Natural killer cell (primary cell): Measurements from ENCODE around the gene FXYD3. TPM values are rescaled to one million over a fixed set of nuclear protein-coding genes. Genes with fewer than 3 reads are reported as not detected.
A peak's percentile ranks its signal among the peaks of the same experiment; 100 is the strongest.

Source experiments
- ATAC-seq, 3 donors: fragments of 150-1000 bp in 2 of 3; fragments of 200-7000 bp in 1 of 3; cut with Tn5 transposase; 1 replicate in 1 of 3; 2 replicates in 2 of 3; pipeline ENCODE4 v1.10.0; 2021; ENCODE audit warnings: mild to moderate bottlenecking in 2 of 3, moderate library complexity in 2 of 3
- DNase-seq, 2 donors: peaks; one replicate each; pipeline versions ENCODE4 v3.0.0 to v3.0.0-alpha.2; 2013 to 2021; ENCODE audit warnings: mixed read lengths in 1 of 2
- H3K27ac ChIP-seq: one replicate; pipeline ENCODE4 v1.5.1; 2013; ENCODE audit warnings: mild to moderate bottlenecking, low read length
- H3K27me3 ChIP-seq: one replicate; pipeline ENCODE4 v1.6.1; 2013; ENCODE audit warnings: low read length; ENCODE audit not compliant: control insufficient read depth, insufficient read depth
- H3K36me3 ChIP-seq: one replicate; pipeline ENCODE4 v1.6.1; 2013; ENCODE audit warnings: low read length; ENCODE audit not compliant: control insufficient read depth, insufficient read depth
- H3K4me1 ChIP-seq: one replicate; pipeline ENCODE4 v1.6.1; 2013; ENCODE audit warnings: low read length; ENCODE audit not compliant: control insufficient read depth, insufficient read depth
- H3K4me3 ChIP-seq: one replicate; pipeline ENCODE4 v1.5.1; 2013; ENCODE audit warnings: low read length
- H3K9me3 ChIP-seq: one replicate; pipeline ENCODE4 v1.6.1; 2013; ENCODE audit warnings: low read length; ENCODE audit not compliant: control insufficient read depth, insufficient read depth
- H3K27ac Mint-ChIP-seq, 2 donors: one replicate each; pipeline ENCODE4 v1.8.0; 2022; ENCODE audit warnings: mild to moderate bottlenecking in 2 of 2, mixed read lengths in 2 of 2, moderate library complexity in 1 of 2
- H3K27me3 Mint-ChIP-seq, 2 donors: one replicate each; pipeline ENCODE4 v1.8.0; 2022; ENCODE audit warnings: low read depth in 2 of 2, mixed read lengths in 2 of 2
- H3K36me3 Mint-ChIP-seq: one replicate; pipeline ENCODE4 v1.8.0; 2022; ENCODE audit warnings: mixed read lengths
- H3K4me1 Mint-ChIP-seq, 2 donors: one replicate each; pipeline ENCODE4 v1.8.0; 2022; ENCODE audit warnings: mixed read lengths in 2 of 2
- H3K4me3 Mint-ChIP-seq: one replicate; pipeline ENCODE4 v1.8.0; 2022; ENCODE audit warnings: mild to moderate bottlenecking, moderate library complexity, mixed read lengths
- H3K9me3 Mint-ChIP-seq, 2 donors: one replicate each; pipeline ENCODE4 v1.8.0; 2022; ENCODE audit warnings: mixed read lengths in 2 of 2
- WGBS: methylation state at CpG from one replicate; pipeline ENCODE4 v1.1.7; 2013; ENCODE audit warnings: missing lambda C conversion rate; ENCODE audit not compliant: insufficient coverage; 5-methylcytosine and 5-hydroxymethylcytosine counted together
- intact Hi-C: fragments of 100-400 bp; cut with micrococcal nuclease; formaldehyde crosslinking; loops from one replicate; pipeline ENCODE4 v1.14.2; 2022
- total RNA-seq, 4 donors: library from RNA; stranded (reverse); fragments of 120-200 nt in 1 of 4; gene quantifications; one replicate each; pipeline versions ENCODE4 v1.2.3 to v1.2.4, GENCODE V29; 2013 to 2022
- TF ChIP-seq, protein P1 (sequence below): fragments of 200-600 bp; IDR thresholded peaks from one replicate; pipeline ENCODE4 v1.8.0; 2022; ENCODE audit warnings: antibody characterized with exemption

FXYD3 gene
- total RNA-seq, 3 donors from 2014 or later (not counting 1 experiment from before 2014, with no cell fraction given) = not detected

- Mint-ChIP-seq H3K9me3 (no peaks in the 10 kb centered on the region), H3K4me3 (no peak overlapping the region), H3K36me3 (no peaks in the 10 kb centered on the region), H3K4me1 (no peaks in the 10 kb centered on the region), H3K27me3 (peaks cover 0 to 6% of the 10 kb centered on the region in 2 donors), H3K27ac (no peak overlapping the region)
- H3K27me3 ChIP-seq = no peaks in the 10 kb centered on the region
- intact Hi-C loops = no loop called here
- H3K36me3 ChIP-seq = no peaks in the 10 kb centered on the region
- DNase-seq (no peak), ATAC-seq (no peak)
- no peak overlapping the region for H3K27ac ChIP-seq
- TF ChIP-seq, protein P1, sequence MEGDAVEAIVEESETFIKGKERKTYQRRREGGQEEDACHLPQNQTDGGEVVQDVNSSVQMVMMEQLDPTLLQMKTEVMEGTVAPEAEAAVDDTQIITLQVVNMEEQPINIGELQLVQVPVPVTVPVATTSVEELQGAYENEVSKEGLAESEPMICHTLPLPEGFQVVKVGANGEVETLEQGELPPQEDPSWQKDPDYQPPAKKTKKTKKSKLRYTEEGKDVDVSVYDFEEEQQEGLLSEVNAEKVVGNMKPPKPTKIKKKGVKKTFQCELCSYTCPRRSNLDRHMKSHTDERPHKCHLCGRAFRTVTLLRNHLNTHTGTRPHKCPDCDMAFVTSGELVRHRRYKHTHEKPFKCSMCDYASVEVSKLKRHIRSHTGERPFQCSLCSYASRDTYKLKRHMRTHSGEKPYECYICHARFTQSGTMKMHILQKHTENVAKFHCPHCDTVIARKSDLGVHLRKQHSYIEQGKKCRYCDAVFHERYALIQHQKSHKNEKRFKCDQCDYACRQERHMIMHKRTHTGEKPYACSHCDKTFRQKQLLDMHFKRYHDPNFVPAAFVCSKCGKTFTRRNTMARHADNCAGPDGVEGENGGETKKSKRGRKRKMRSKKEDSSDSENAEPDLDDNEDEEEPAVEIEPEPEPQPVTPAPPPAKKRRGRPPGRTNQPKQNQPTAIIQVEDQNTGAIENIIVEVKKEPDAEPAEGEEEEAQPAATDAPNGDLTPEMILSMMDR = no peak
- H3K4me1 ChIP-seq = no peaks in the 10 kb centered on the region
- peaks cover 5% of the 10 kb centered on the region for H3K9me3 ChIP-seq
- WGBS = 90% methylated on average over 11 of the region's 11 CpGs
- H3K4me3 ChIP-seq = no peak overlapping the region
Measured at GRCh38 chr19:35104361-35104760, 11.3 kb upstream of the FXYD3 start.

- no peak for DNase-seq
- WGBS = 92% methylated on average over 6 of the region's 6 CpGs
- no peaks in the 10 kb centered on the region for H3K36me3 Mint-ChIP-seq
- no peaks in the 10 kb centered on the region for H3K4me1 Mint-ChIP-seq
- intact Hi-C loops = no loop called here
- no peaks in the 10 kb centered on the region for H3K9me3 Mint-ChIP-seq
- no peak overlapping the region for H3K27ac Mint-ChIP-seq
- H3K36me3 ChIP-seq = no peaks in the 10 kb centered on the region
- no peak overlapping the region for H3K4me3 Mint-ChIP-seq
- H3K4me3 ChIP-seq = no peak overlapping the region
- peak in 1 of 3 donors; percentile 26 for ATAC-seq
- no peaks in the 10 kb centered on the region for H3K4me1 ChIP-seq
- H3K9me3 ChIP-seq = peaks cover 5% of the 10 kb centered on the region
- peaks cover 0 to 6% of the 10 kb centered on the region in 2 donors for H3K27me3 Mint-ChIP-seq
- TF ChIP-seq, protein P1 = no peak
- H3K27me3 ChIP-seq = no peaks in the 10 kb centered on the region
- no peak overlapping the region for H3K27ac ChIP-seq
Measured at GRCh38 chr19:35105047-35105410, 10.6 kb upstream of the FXYD3 start.

- Mint-ChIP-seq H3K27me3 (peaks cover 0 to 6% of the 10 kb centered on the region in 2 donors), H3K4me1 (no peaks in the 10 kb centered on the region), H3K27ac (no peak overlapping the region), H3K9me3 (no peaks in the 10 kb centered on the region), H3K4me3 (no peak overlapping the region), H3K36me3 (no peaks in the 10 kb centered on the region)
- Histone ChIP-seq H3K4me3 (no peak overlapping the region), H3K36me3 (no peaks in the 10 kb centered on the region), H3K4me1 (no peaks in the 10 kb centered on the region), H3K27me3 (no peaks in the 10 kb centered on the region), H3K9me3 (peaks cover 5% of the 10 kb centered on the region), H3K27ac (no peak overlapping the region)
- DNase-seq = no peak
- peak in 2 of 3 donors; percentile 21 to 42 for ATAC-seq
- 90% methylated on average over 30 of the region's 30 CpGs for WGBS
- TF ChIP-seq, protein P1 = no peak
- intact Hi-C loops = no loop called here
Measured at GRCh38 chr19:35105411-35106290, 10.0 kb upstream of the FXYD3 start.

DNA sequence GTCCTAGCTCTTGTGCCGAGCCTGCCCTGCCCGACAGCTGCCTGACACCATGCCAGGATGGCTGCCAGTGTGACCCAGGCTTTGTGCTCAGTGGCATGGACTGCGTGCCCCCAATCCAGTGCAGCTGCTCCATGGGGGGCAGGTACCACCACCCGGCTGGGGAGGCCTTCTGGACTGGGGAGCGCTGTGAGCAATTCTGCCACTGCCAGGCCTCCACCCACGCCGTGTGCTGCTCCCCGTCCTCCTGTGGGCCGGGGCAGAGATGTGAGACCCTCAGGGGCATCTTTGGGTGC is 9.4 kb upstream of the FXYD3 start:
- no peaks in the 10 kb centered on the region for H3K36me3 ChIP-seq
- no peak overlapping the region for H3K27ac ChIP-seq
- H3K27me3 Mint-ChIP-seq = peaks cover 0 to 6% of the 10 kb centered on the region in 2 donors
- H3K27ac Mint-ChIP-seq = no peak overlapping the region
- H3K4me3 ChIP-seq = no peak overlapping the region
- H3K4me3 Mint-ChIP-seq = no peak overlapping the region
- H3K9me3 ChIP-seq = peaks cover 5% of the 10 kb centered on the region
- no peaks in the 10 kb centered on the region for H3K4me1 ChIP-seq
- no peaks in the 10 kb centered on the region for H3K36me3 Mint-ChIP-seq
- TF ChIP-seq, protein P1 = no peak
- H3K27me3 ChIP-seq = no peaks in the 10 kb centered on the region
- ATAC-seq (no peak), DNase-seq (no peak)
- intact Hi-C loops = no loop called here
- WGBS = 95% methylated on average over 9 of the region's 9 CpGs
- H3K4me1 Mint-ChIP-seq = no peaks in the 10 kb centered on the region
- no peaks in the 10 kb centered on the region for H3K9me3 Mint-ChIP-seq
